ENCODE results near the gene SLC6A5. TPM values are rescaled to one million over a fixed set of nuclear protein-coding genes. Genes with fewer than 3 reads are reported as not detected.
A peak's percentile ranks its signal among the peaks of the same experiment; 100 is the strongest.

SLC6A5 gene
- total RNA-seq, 2 donors from 2014 or later = not detected

DNA sequence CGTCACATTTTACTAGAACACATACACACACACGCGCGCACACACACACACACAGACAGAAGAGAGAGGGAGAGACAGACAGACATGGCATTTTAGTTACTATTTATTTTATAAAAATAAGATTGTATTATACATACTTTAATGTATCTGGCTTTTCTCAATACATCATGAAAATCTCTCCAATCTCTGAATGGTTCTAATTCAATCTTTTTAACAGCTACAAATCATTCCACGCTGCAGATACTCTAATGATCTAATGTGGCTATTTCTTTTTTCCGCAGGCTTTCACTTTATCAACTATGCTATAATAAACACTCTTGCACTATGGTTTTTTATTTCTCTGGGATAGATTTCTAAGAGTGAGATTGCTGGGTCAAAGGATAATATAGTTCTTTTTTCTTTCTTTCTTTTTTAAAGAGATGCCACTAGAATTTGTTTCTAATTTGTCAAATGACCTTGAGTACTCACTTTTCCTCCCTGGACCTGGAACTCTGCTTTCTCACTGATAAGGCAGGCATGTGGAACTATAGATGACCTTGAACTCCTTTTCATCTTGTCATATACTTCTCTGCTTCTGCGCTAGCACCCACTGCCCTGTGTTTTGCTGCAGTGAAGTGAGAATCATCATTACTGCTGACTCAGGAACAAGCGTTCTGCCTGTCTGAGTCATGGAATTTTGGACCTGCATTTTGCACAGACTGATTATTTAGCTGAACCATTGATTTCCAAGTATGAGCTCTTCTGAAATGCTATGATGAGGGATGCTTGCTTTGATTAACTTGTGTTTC is 4.9 kb upstream of the SLC6A5 start:
- intact Hi-C loops (cut with DNase I, micrococcal nuclease) = no loop called here
- ATAC-seq = no peak
- DNase-seq = no peak

DNA sequence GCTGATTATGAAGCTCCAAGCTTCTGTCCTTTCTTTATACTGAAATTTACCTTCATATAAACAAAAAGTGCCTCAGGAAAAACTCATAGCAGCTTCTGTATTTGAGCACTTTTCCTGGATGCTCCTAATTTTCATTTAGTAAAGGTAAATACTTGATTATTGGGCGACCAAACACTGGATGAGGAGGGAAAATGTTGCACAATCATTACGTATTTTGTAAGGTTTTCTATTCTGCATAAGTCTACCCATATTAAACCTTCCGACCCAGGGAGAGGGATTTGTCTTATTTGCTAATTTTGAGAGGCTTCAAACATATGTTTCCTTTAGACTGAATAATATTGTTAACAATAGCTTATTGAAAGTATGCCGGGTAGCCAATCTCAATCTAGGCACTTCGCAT is 4.3 kb upstream of the SLC6A5 start:
- DNase-seq (no peak), ATAC-seq (no peak)
- intact Hi-C loops (cut with DNase I, micrococcal nuclease) = no loop called here

DNA sequence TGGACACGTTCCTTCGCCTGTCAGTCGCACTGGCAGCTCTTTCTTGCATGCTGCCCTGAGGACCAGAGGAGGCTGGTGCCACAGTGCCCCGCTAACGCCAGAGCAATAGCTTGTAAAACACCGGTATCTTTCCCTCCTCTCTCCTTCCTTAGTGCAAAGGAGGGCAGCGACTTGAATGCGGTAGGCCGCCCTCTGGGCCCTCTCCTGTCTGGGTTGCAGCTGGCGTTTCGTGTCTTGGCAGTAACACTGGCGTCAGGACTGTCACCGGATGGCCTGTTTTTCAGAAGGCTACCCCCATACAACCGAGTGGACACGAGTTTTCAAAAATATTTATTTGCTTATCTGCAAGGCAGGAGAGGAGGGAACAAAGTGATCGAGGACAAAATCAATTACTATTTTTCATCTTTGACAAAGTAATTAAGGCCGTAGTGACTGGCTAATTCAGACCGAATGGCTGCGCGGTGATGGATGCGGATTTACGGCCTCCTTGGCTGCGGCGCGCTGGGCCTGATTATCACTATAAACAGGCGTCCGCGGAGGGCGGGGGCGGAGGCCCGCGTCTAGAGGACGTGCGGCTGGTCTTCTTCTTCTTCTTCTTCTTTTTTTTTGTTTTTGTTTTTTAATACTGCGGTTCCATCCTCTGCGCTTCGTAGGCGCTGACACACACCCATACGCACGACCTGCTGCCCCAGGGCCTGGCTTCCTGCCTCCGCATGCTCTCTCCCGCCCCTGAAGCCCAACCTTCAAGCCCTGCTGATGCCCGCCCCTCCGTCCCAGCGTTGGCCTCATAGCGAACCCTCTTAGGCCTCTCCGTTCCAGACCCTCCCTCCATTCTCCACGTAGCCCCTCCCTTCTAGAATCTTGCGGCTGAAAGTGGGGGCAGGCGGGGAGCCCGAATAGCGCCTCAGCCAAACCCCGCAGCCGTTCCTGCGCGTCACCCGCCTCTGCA is 2.9 kb upstream of the SLC6A5 start:
- no peak for ATAC-seq
- no peak for DNase-seq
- intact Hi-C loops (cut with DNase I, micrococcal nuclease) = no loop called here

DNA sequence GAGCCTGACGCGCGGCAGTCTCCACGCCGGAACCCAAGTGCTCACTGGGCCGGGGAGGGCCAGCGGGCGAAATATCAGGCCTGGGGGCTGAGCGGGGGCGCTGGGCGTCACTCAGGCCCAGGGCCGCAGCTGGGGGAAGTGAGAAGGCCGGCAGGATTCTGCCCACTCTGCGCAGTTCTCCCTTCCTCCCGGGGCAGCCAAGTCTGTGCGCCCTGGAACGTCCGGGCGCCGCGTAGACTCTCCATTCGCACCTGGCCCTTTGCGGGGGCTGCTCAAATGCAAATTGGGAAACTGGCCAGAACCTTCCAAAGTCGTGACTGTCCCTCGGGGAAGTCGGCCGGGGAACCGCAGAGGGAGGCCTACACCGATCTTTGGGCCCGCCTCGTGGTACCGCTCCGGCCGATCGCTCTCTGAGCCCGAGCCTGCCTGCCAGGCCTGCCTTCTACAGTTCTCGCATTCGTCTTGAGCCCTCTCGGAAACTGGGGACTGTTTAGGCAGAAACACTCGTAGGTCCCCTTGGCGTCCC is 2.2 kb upstream of the SLC6A5 start:
- ATAC-seq (no peak), DNase-seq (no peak)
- intact Hi-C loops (cut with DNase I, micrococcal nuclease) = no loop called here

DNA sequence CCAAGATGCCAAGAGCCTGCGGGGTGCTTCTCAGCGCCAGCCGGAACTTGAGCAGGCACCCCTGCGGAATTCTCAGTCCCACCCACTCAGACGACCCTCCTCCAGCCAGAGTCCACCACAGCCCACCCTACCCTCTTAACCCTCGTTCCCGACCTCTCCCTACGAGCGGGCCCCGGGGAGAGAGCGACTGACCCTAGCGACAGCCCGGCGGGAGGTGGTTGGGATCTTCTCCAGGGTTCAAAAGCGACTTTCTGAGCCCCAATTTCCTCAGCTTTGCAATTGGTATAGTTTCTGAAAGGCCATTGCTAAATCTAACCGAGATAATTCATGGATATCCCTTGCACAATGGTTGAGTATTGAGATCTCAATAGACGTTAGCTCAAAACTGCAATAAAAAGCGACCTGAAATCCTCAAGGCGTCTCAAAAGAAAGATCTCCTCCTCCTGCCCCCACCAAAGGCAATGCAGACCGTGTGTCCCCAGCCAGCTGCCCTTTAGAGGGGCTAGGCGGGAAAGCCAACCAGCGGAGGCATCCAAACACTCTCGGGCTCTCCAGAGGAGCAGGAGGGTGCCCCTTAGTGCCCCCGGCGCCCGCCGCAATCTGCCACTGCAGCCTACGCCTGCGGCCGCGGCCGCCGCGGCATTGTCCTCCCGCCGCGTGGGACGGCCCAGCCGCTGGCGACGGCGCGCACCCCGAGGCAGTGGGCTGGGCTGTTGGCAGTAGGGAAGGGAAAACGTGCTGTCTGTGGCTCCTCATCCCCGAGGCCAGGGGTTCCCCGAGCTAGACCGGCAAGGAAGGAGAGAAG is 1.5 kb upstream of the SLC6A5 start:
- ATAC-seq (no peak), DNase-seq (no peak)
- intact Hi-C loops (cut with DNase I, micrococcal nuclease) = no loop called here

DNA sequence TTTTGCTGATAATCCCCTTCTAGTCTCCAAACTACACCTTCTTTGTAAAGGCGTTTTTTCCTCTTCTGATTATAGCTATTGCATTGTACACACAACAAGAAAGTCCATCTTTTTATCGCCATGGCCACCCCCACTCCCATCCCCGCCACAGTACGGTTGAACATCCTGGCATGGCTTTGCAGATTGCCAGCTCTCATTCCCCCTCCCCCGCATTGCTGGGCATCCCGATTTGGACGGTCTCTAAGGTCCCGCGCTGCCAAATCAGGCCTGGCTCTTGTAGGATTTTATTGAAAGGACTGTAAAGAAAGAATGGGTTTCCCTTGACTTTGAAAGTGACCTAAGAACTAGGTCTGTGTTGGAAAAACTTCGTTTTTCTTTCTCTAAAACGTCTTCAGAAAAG is 916 bp upstream of the SLC6A5 start:
- DNase-seq (no peak), ATAC-seq (no peak)
- intact Hi-C loops (cut with DNase I, micrococcal nuclease) = no loop called here

DNA sequence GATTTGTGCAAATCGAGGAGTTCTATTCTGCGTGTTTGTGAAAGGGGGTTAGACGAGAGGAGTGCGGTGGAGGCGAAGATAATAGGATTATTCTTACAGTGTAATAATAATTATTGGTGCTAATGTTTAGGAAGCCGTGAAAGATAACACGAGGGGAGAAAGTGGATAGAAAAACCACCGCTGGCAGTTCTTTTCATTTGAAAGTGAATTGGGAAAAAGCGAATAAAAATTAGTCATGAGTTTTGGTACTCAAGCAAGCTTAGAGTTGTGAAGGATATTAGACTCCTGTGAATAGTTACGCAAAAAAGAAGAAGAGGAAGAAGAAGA is 575 bp downstream of the SLC6A5 start:
- DNase-seq (no peak), ATAC-seq (no peak)
- intact Hi-C loops (cut with DNase I, micrococcal nuclease) = no loop called here

DNA sequence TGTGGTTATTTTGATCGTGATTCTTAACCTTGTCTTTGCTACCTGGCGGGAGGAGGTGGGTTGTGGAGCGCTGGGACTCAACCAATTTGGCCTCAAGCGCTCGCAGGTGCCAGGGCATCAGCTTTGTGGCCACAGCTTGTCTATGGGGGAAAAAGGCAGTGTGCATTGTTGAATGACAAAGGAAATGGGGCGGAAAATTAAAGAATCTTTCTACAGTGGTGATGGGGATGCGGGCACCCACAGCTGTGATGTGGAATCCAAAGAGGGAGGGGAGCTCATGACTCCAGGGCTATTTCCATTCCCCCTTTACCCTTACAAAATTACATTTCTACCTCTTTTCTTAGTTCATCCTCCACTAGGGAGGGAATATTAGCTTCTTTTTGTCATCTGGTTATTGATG is 1.1 kb downstream of the SLC6A5 start:
- intact Hi-C loops (cut with DNase I, micrococcal nuclease) = no loop called here
- no peak for DNase-seq
- no peak for ATAC-seq

DNA sequence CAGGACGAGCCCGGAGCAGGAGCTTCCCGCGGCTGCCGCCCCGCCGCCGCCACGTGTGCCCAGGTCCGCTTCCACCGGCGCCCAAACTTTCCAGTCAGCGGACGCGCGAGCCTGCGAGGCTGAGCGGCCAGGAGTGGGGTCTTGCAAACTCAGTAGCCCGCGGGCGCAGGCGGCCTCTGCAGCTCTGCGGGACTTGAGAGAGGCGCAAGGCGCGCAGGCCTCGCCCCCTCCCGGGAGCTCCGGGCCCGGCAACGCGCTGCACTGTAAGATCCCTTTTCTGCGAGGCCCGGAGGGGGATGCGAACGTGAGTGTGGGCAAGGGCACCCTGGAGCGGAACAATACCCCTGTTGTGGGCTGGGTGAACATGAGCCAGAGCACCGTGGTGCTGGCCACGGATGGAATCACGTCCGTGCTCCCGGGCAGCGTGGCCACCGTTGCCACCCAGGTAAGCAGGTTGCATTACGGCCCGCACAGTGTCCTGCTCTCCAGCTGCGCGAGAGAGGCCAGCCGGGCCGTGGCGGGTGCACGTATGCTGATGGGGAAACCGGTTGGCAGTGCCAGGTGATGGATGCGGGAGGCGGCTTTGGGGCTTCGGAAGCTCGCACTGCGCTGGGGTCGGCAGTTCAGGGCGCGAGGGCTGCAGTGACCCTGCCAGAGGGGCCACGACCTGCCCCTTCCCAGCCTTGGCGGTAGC is 2.0 kb downstream of the SLC6A5 start:
- DNase-seq (no peak), ATAC-seq (no peak)
- intact Hi-C loops (cut with DNase I, micrococcal nuclease) = no loop called here

DNA sequence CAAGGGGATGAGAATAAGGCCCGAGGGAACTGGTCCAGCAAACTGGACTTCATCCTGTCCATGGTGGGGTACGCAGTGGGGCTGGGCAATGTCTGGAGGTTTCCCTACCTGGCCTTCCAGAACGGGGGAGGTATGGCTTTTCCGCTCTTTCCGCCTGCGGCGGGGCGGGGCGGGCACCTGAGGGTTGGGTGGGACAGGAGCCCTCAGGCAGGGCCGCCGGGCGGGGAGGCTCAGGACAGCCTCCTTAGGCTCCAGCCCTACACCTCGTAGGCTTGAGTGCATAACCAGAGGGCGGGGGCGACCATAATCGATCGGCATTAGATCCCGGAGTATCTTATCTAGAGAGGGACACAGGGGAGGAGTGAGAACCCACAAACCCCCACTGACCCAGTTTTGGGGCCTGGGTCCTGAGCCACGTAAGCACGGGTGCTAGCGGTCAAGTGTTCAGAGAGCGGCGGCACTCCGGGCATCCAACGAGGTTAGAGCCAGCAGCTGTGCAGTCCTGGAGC is 4.9 kb downstream of the SLC6A5 start:
- intact Hi-C loops (cut with DNase I, micrococcal nuclease) = no loop called here
- ATAC-seq (no peak), DNase-seq (no peak)

DNA sequence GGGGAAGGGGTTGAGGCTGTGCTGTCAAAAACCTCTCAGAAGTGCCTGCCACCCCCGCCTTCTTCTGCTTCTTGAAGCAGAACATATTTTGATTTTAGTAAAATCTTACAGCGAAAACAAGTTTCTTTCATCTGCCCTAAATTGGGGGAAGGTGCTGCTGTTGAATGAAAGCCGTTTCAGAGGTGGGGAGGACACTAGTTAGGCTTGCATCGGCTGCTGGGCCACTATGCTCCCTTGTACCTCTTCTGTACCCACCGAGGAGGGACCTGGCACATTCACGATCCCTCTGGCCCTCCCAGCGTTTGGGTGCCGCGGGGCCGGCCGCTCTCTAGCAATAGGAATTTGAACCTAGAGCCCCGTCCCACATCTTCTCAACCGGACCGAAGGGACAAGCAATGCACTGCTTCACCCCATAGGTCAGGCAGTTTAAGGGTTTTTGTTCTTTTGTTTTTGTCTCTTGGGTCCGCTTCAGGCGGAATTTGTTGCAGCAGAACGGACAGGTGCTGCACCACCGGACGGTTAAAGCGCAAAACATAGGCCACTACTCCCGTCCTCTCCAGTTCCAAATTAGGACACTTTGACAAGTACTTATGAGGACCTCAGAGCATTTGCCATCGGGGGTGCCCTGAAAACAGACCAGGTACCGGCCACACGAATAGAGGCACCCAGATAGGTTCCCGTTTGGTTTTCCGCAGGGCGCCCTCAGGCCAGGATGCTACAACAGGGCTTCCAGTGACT is 5.6 kb downstream of the SLC6A5 start:
- ATAC-seq = no peak
- intact Hi-C loops (cut with DNase I, micrococcal nuclease) = no loop called here

DNA sequence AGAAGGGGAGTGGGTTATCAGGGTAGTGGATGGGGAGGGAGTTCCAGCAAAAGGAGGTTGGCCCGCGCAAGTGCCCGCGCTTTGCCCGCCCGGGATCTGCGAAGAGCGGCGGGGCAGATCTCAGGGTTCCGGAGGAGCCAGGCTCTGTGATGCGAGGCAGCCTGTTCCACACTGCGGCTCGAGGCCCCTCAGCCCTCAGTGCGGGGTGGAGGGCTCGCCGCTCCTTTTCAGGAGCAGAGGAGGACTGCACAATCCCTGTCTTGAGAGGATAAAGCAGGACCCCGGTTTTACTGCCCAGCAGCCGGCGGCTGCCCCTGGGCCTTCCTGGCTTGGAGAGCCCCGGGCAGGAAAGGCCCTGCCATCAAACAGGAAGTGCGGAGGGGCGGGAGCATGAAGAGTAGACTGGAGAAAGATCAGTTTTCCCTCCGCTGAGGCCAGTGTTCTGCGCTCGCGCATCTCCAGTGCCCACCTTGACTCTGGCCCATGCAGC is 6.2 kb downstream of the SLC6A5 start:
- intact Hi-C loops (cut with DNase I, micrococcal nuclease) = no loop called here
- DNase-seq (no peak), ATAC-seq (no peak)

More for the DNA sequence above, 5.6 kb downstream of the SLC6A5 start:
- no peak for DNase-seq

DNA sequence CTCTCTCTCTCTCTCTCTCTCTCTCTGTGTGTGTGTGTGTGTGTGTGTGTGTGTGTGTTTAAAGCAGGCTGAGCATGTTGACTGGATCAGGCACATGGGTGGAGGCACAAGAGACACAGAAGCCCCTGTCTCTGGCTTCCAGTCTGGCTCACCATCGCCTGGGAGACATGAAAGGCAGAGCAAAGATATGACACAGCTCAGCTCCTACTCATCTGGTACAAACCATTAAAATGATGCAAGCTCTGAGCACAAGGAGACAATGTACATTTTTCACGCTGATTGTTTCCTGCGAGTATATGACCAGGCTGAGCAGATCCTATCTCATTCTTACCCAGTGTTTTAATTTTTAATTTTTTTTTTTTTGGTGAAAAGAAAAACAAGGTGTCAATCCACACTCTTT is 9.5 kb downstream of the SLC6A5 start:
- intact Hi-C loops (cut with DNase I, micrococcal nuclease) = no loop called here
- ATAC-seq = no peak
- DNase-seq = no peak

DNA sequence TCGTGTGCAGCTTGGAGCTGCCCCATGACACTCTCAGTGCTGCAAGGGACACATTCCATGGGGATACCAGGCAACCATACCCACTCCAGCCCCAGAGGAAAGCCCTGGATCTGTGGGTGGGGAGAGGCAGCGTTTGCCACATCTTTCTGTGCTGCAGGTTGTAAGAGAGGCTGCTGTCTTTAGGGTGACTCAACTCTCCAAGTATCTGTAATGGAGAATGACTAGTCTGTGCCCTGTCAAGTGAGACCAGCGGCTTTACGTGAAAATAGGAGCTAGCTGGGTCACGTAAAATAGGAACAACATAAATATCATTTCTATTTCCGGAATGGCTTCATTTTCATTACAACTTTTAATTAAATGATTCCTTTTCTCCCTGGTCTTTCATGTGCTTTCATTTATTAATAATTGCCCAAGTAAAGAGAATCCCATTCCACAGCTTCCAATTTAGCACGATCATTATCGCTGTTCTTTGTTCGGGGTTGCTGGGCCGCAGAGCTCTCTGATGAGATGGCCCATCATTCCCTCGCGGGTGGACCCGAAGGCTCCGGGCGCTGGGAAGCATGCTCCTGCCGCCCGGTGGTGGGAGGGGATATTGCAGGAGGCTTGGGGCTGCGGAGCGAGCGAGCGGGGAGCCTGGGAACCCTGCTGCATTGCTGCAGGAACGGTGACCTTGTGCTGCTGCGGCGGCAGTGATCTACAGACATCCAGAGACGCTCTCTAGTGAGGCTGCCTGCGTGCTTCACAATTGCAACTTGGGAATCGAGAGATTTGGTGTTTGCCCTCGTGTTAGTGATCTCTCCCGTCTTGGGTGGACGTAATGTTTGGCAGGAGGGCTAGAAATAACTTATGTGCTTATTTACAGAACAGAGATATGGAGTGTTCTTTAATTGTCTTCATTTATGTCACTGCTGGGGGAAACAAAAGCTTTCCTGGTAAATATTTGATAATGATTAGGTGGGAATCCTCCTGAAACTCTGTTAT is 10.6 kb downstream of the SLC6A5 start:
- DNase-seq = peak; percentile 34 to 70
- intact Hi-C loops (cut with DNase I, micrococcal nuclease) = no loop called here
- ATAC-seq = peak; percentile 92

DNA sequence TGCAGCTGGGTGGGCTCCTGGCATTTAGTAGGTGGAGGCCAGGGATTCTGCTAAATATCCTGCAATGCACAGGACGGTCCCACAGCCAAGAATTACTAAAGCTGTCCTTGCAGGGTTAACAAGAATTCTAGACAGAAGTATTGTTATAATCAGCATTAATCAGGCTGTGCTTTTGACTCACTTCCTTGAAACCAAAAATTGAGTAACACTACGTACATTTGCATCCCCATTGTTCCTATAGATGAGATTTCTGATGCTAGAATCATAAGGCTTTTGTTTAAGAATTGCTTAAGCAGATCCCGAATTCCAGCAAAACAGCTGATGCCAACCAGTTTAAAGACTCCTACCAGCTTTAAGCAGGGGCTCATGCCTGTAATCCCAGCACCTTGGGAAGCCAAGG is 11.4 kb downstream of the SLC6A5 start:
- DNase-seq (no peak), ATAC-seq (no peak)
- intact Hi-C loops (cut with DNase I, micrococcal nuclease) = no loop called here

DNA sequence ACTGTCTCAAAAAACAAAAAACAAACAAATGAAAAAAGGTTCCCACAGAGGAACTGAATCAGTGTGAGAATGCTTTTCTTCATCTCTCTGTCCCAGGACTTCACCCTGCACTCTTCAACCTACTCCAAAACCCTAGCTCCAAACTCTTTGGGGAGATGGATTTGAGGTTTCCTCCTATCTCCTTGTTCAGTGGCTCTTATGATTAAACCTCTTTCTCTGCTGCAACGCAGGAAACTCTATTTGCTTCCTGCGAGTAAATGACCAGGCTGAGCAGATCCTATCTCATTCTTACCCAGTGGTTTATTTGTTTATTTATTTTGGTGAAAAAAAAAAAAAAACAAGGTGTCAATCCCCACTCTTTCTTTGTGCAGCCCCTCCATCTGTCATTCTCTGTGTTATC is 12.0 kb downstream of the SLC6A5 start:
- intact Hi-C loops (cut with DNase I, micrococcal nuclease) = no loop called here
- DNase-seq (no peak), ATAC-seq (no peak)

DNA sequence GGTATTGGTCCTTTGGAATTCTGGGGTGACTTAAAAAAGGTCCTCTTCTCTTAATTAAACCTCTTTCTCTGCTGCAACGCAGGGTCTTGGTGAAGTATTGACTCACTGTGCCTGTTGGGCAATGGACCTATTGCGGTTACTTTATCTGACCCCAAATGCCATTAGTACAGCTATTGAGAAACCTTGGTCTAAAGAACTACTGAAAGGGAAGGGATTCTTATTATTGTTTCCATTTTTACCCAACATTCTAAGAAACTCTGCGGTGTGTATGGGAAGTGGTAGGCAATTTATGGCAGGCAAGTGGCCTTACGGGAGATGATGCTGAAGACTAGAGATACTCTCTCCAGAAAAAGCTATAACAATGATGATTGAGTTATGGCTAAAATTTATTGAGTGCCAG is 12.5 kb downstream of the SLC6A5 start:
- no peak for DNase-seq
- intact Hi-C loops (cut with DNase I, micrococcal nuclease) = no loop called here
- no peak for ATAC-seq

All from left colon (tissue), 2 donors.